ENCODE results near the gene MAP3K7. TPM values are rescaled to one million over a fixed set of nuclear protein-coding genes. Genes with fewer than 3 reads are reported as not detected.
"Not testable (repeated sequence)": the region's sequence is repeated elsewhere in the genome, so short reads cannot be mapped to it uniquely, and the experiment has no call there.

Gene MAP3K7
- total RNA-seq, 1 donor from 2014 or later: 16.4 TPM

DNA sequence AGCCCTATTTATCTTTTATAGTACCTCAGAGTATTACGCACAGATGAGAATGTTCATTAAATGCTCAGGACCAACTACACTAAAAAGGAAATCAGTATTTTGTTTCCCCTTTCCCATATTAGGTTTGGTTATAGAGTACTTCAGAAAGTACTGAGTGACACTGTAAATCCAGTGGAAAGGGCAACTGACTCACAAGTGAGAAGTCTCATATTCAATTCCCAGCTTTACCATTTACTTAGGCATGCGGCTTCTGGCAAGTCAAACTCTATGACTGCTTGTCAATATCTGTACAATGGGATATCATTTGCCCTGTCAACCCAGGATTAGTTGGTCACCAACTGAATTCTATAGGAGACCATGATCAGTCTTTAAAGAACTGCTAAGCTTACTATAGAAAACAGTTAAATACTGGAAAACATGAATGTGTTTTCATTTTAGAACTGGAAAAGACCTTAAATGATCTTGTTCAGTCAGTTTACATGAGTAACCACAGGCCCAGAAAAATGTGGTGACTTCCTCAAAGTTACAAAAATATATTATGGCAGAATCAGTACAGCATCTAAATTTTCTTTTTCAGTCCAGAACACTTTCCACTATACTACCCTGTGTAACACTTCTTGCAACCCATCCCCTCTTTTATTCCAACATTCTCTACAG is 3.6 kb downstream of the MAP3K7 start:
- no peak for ATAC-seq
- intact Hi-C loops (cut with micrococcal nuclease): no loop called here

DNA sequence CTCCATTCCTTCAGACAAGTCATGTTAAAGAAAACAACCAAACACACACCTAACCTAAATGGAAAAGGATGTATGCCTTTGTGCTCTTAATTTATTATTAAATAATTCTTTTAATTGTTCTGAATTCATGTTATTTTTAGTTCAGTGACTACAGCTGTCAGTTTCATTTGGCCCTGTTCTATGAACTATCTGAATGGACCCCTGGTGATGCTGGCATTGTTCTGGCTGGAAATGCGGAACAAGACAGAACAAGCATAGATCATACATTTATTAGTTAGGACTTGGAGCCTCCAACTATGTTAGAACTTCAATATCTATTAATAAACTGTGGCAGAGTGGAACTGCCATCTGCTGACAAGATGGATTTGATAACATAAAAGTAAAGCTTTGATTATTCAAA is 5.7 kb downstream of the MAP3K7 start:
- intact Hi-C loops (cut with micrococcal nuclease): no loop called here
- DNase-seq: no peak
- ATAC-seq: no peak

More for the DNA sequence above, 3.6 kb downstream of the MAP3K7 start:
- DNase-seq: no peak

DNA sequence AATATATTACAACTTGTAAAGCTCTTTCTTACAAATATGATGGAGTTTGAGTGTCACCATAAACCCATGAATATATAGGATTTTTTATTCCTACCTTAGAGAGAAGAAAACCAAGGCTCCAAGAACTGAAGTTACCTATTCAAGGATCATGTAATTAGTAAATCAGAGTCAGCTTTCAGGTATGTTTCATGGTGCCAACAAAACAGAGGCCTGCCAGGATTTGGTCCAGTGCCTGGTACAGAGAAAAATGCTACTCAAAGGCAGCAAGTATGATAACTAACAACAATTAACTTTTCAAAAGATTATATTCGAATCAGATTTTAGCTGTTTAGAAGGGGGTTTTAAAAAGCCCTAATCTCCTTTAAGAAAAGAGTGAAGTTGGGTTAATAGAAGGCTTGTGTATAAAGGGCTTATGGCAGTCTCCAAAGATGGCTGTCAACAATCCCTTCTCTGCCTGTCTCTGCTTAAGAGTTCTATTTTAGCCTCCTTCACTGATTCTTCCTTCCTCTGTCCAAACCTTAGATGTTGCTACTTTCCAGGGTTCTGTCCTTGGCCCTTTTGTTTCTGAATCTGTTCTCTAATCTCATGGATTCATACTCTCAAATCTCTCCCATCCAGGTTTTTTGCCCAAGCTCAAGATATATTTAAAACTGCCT is 7.8 kb downstream of the MAP3K7 start:
- DNase-seq (no peak), ATAC-seq (peak; percentile 44)

DNA sequence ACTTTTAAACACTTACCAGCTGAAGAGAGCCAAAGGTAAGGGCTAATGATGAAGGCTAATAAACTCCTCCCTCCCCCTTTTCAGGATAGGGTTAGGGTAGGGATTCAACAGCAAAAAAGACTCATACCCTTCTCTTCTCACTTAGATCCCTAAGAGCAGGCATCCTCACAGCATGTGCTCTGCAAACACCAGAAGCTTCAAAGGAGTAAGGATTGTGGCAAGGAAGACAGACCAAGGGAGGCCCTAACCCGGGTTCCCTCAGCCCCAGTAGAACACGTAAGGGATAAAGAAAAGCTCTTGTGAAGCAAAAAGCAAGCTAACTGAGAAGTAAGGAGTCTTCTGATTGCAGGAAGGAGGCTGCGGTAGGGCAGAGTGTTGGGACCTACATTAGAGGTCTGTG is 11.6 kb downstream of the MAP3K7 start:
- intact Hi-C loops (cut with micrococcal nuclease): no loop called here
- ATAC-seq (no peak), DNase-seq (no peak)

More for the DNA sequence above, 7.8 kb downstream of the MAP3K7 start:
- intact Hi-C loops (cut with micrococcal nuclease): no loop called here

DNA sequence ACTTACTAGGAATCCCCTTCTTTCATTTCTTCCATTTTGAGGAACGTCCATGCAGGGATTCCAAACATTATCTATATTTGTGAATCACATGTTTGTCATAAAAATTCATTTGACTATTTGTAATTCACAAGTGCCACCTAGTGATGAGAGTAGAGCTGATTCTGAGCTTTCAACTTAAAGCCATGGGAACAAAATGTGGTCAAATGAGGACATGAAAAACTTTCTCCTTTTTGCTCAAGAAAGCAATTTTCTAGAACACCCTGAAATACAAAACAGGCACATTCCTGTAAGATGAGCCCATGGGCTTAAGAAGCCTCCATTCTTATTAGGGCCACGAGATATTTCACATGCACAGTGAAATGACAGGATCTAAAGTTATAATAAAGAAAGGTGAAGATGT is 12.3 kb downstream of the MAP3K7 start:
- no peak for ATAC-seq
- intact Hi-C loops (cut with micrococcal nuclease): no loop called here
- no peak for DNase-seq

DNA sequence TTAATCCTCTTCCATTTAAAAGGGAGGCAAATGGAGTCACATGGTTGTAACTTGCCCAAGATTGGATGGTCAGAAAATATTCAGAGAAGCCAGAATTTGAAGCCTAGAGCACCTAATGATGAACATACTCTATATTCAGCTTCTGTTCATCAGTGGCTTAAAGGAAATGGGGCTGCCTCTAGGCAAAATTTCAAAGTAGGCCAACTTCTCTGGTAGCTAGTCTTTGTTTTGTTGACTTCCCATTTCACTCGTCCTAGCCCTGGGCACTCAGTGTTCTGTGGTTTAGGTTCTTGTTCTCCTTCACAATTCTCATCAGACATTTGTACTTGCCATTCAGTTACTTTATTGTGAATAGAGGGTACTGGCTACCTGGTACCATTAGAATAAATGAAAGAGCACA is 13.2 kb downstream of the MAP3K7 start:
- DNase-seq (no peak), ATAC-seq (no peak)
- intact Hi-C loops (cut with micrococcal nuclease): no loop called here

DNA sequence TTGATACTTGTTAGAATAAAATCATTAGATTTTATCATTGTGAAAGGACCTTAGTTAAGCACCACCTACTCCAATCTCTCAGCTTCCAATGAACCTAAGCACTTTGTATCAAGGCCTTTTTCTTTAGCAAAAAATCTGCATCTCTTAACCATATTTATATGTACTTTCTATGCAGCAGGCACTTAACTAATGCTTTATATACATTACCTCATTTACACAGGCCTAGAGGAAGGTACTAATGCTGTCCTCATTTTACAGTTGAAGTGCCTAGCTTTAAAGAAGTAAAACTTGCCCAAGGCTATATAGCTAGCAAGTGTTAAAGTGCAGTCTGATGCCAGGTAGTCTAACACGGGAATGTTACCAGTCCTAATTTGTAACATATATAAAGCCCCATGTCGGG is 14.0 kb downstream of the MAP3K7 start:
- ATAC-seq (no peak), DNase-seq (no peak)
- intact Hi-C loops (cut with micrococcal nuclease): no loop called here

DNA sequence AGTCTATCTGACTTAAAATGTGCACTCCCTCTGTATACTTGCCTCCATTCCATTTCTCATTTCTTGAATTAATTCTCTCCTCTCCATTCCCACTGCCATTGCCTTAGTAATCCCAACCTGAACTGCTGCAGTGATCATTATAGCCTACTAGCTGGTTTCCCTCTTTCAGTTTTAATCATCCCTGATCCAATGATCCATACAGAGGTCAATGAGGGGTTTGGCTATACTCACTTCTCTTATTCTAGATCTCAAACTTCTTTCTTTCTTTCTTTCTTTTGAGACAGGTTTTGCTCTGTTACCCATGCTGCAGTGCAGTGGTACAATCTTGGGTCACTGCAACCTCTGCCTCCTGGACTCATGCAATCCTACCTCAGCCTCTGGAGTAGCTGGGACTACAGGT is 17.6 kb downstream of the MAP3K7 start:
- DNase-seq: no peak
- no peak for ATAC-seq

DNA sequence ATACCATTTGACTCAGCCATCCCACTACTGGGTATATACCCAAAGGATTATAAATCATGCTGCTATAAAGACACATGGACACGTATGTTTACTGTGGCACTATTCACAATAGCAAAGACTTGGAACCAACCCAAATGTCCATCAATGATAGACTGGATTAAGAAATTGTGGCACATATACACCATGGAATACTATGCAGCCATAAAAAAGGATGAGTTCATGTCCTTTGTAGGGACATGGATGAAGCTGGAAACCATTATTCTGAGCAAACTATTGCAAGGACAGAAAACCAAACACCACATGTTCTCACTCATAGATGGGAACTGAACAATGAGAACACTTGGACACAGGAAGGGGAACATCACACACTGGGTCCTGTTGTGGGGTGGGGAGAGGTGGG is 19.2 kb downstream of the MAP3K7 start:
- DNase-seq; intact Hi-C loops (cut with micrococcal nuclease); ATAC-seq: not testable (repeated sequence)

More for the DNA sequence above, 17.6 kb downstream of the MAP3K7 start:
- intact Hi-C loops (cut with micrococcal nuclease): no loop called here

DNA sequence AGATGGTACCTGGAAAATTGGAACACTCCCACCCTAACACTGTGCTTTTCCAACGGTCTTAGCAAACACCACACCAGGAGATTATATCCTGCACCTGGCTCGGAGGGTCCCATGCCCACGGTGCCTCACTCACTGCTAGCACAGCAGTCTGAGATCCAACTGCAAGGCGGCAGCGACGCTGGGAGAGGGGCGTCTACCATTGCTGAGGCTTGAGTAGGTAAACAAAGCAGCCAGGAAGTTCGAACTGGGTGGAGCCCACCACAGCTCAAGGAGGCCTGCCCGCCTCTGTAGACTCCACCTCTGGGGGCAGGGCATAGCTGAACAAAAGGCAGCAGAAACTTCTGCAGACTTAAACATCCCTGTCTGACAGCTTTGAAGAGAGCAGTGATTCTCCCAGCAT is 24.5 kb downstream of the MAP3K7 start:
- DNase-seq: peak; percentile 24
- intact Hi-C loops (cut with micrococcal nuclease); ATAC-seq: not testable (repeated sequence)

DNA sequence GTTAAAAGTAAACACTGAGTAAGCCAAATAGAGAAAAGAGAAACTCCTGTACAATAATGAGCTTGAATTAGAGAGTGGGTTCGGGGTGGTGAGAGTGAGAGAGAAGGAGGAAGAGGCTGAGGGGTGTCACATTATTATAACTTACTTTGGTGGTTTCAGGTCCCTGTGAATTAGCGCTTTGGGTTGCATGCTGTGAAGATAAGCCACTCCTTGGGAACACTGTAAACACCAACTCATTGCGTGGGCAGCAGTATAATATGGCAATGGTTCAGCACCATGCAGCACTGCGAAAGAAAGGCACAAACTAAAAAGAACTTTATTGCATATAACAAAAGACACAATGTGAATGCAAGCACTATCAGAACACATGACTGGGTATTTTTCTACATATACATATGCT is 26.9 kb downstream of the MAP3K7 start:
- ATAC-seq (no peak), DNase-seq (no peak)
- intact Hi-C loops (cut with micrococcal nuclease): no loop called here

DNA sequence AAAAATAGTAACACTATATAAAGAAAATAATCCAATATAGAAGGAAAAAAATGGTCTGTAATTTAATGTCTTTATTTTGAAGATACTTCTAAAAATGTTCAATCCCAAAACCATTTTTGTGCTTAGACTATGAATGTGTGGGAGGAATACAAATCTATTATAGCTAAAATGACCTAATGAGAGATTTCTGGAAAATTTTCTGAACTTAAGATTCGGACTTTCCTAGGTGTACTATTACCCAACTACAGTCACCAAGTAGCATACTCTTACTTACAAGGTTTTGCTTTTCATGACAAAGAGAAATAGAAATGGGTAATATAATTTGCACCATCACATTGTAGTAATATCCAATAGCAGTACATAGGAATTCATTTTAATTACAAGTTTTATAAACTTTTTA is 29.9 kb downstream of the MAP3K7 start:
- intact Hi-C loops (cut with micrococcal nuclease): no loop called here
- DNase-seq (no peak), ATAC-seq (no peak)

DNA sequence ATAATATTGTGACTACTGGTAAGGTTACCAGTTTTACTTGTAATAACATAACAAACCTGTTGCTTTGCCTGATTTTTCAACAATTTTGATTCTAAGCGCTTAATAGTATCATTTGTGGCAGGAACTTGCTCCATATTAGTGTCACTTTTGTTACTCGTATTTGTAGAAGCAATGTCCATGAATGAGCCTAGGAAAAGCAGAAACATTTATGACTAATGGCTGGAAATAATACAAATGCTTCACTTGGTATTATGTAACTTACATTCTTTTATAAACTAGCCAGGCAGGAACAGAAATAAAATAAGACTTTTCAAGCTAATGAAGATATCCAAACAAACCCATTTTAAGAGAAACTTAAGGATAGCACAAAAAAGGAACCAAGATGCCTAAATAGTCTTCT is 38.9 kb downstream of the MAP3K7 start:
- ATAC-seq (no peak), DNase-seq (no peak)
- intact Hi-C loops (cut with micrococcal nuclease): no loop called here

DNA sequence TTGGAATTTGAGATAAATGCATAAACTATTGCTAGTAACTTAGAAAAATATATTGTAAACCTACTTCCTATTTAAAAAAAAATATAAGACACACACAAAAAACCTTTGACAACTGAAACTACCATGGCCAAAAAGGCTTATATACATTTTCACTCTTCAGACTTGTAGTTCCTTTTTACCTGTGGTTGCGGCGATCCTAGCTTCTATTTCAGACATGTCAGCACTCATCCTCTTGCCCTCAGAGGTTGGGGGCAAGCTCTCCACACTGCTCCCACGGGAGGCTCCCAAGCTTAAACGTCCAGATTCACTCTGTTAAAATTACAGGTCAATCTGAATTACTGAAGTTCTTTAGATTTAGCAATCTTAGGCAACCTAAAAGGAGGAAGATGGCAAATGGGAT is 39.8 kb downstream of the MAP3K7 start:
- no peak for ATAC-seq
- intact Hi-C loops (cut with micrococcal nuclease): no loop called here
- DNase-seq: no peak

DNA sequence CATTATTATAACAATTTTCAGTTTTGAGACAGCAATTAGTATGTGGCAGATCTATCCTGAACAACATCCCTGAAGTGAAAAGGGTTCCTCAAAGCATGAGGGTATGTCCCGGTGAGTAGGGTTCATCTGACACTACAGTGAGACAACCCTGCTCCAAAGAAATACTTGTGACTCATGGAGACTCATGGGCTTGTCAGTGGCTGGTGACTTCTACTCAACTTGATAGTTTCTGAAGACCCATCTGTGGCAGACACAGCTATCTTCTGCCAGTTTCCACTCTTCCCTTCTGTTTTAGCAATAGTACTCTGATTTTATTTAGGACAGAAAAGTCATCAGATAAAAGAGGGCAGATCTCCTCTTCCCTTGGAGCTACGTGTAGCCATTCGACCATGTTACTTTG is 41.4 kb downstream of the MAP3K7 start:
- intact Hi-C loops (cut with micrococcal nuclease): no loop called here
- ATAC-seq: no peak
- DNase-seq: no peak

DNA sequence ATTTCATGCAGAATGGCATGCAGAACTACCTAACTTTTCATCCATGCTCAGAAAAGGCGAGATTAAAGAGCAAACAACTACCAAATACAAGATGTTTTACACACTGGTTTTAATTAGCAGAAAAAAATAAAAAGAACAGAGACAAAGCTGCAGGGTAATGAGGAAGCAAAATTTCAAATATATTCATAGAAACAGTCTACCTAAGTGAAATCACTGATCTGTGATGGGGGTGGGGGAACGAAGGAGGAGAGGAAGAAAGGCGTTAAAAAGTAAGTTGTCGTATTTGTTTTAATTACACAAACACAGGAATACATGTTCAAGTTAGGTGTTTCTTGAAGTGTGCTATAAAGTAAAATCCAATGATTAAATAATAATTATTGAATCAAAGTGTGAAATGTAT is 42.1 kb downstream of the MAP3K7 start:
- intact Hi-C loops (cut with micrococcal nuclease): no loop called here
- DNase-seq: no peak
- ATAC-seq: no peak

DNA sequence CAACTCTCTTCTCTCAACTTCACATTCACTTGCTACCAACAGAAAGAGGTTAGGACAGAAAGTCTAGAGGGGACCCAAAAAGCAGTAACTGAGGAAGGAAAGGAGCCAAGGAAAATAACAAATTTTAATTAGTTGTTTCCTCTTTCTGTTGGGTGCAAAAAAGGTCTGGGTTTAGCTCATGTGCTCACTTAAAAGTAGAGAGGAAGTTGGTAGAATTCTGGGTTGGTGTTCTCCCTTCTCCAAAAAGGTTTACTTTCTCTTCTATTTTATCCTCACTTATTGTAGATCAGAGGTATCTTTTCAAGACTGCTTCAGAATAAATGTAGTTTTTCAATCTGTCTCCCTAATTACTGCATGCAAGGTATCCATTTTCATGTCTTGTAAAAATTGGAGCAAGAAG is 42.8 kb downstream of the MAP3K7 start:
- no peak for DNase-seq
- intact Hi-C loops (cut with micrococcal nuclease): no loop called here
- ATAC-seq: no peak

DNA sequence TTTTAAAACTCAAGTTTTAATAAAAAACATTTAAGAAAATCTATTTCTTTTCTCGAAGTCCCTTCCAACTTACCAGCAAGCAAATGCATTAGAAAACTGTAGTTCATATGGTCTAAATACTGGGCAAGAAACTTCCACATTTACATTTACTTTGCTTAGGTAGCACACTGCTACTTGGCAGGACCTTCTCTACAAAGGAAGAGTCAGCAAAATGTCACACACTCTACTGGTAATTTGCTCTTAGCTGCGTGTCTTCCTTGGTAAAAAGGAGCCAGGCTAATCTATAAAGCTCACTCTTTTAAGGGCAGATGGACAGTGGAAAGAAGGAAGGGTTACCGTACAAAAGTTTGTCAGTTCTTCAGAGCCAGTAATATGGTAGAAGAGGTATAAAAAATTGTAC is 45.7 kb downstream of the MAP3K7 start:
- no peak for ATAC-seq
- intact Hi-C loops (cut with micrococcal nuclease): no loop called here

DNA sequence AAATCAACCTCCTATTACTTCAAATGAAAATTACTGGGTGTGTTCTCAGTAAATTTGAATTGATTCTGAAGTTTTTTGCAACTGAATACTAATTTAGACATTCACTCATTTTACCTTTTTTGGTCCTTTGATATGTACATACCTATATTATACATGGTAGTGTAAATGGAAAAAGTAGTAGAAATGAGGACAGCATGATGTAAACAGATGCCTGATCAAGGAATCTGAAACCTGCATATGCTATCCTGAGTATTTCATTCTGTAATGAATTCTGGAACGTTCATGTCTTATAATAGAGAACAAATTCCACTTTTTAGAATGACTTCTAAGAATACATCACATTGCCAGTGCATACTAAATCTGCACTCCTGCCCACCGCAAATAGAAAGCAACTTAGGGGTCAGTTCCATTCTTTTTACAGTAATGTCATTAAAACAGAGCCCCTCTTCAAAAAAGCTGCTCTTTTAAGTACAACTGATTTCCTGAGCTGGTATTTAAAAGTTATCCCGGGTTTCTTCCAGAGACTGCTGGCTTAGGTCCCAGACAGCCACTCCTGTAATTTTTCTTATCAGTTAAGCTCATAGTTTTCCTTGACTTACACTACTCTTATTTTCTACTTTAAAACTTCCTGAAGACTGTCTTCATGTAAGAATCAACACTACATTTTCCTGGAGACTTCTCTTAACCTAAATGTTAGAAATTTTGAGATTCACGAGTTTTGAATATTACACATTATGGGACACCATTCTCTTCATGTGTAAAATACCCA is 48.4 kb downstream of the MAP3K7 start:
- DNase-seq (no peak), ATAC-seq (peak; percentile 44)
- intact Hi-C loops (cut with micrococcal nuclease): no loop called here

More for the DNA sequence above, 45.7 kb downstream of the MAP3K7 start:
- DNase-seq: no peak

DNA sequence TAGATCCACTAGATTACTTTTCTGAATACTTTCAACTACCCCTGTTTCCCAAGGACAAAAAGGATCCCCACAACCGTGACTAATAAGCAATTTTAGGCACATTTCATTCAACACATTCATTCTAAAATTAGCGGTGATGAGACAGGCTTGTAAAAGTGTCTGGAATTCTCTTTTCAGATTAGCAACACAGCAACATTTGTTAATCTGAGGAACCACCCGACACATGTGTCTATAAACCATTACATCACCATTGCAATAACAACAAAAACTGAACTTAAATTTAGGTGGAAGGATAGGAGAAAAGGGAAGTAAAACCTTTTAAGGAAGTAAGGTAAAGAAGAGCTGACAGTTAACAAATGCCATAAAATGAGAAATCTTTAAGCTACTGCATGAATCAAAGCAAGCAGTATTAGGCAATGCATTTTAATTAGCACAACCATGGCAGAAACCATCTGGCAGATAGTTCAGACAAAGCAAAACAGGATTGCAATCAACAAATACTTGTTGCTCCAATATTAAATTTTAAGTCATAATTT is 49.1 kb downstream of the MAP3K7 start:
- ATAC-seq: peak; percentile 81
- DNase-seq: no peak
- intact Hi-C loops (cut with micrococcal nuclease): no loop called here

Measured in left ventricle myocardium superior (tissue), 1 donor.